Dermis lymphatic vessel endothelial cell (primary cell): ENCODE measurements around the gene HMCN1. TPM values are rescaled to one million over a fixed set of nuclear protein-coding genes. Genes with fewer than 3 reads are reported as not detected.

Source experiments
- total RNA-seq: library from RNA; depleted of rRNA; stranded (reverse); fragments of >200 nt; gene quantifications from 2 replicates; pipeline ENCODE4 v1.2.1, GENCODE V29; 2014

The HMCN1 gene
- total RNA-seq, result 16.8 and 24.2 TPM in 2 replicates

GRCh38 chr1:185733818-185734735 is at the start of gene HMCN1:
Gene HMCN1 (plus strand): TSS chr1:185734391. CDS start chr1:185734780, 389 bp downstream.

